HG02943 (cell line): ENCODE results near the gene CARD10.
"Not testable (repeated sequence)": the region's sequence is repeated elsewhere in the genome, so short reads cannot be mapped to it uniquely, and the experiment has no call there.

Source experiments
- ATAC-seq: cut with Tn5 transposase; IDR thresholded peaks from one replicate; pipeline ENCODE4 v1.9.1; 2021; ENCODE audit warnings: mild to moderate bottlenecking, low read depth, moderate library complexity; ENCODE audit not compliant: unreplicated experiment

The CARD10 gene

DNA sequence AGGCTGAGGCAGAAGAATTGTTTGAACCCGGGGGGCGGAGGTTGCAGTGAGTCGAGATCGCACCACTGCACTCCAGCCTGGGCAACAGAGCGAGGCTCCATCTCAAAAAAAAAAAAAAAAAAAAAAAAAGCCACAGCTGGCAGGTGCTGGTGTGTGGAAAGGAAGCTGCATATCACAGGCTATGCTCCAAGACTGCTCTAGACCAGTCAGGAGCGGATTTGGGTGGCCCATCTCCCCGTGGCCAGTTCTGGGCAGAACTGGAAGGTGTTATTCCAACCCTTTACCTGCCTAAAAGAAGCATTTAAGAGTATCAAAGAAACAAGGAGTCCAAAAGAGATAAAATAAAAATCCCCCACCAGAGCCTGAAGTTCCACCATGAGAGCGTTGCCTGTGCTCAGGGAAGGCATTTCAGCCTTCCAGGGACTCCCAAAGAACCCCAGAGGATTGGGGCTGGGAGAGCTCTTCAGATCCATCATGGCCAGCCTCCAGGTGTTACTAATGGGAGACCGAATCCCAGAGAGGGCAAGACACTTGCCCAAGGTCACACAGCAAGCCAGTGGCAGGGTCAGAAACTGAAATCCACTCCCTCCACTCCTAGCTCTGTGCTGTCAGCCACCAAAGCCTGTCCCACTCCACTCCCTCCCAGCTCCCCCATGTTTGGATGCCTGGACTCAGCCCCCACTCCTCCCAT is 47.3 kb downstream of the CARD10 start:
- ATAC-seq: no peak

GRCh38 chr22:37470087-37470445 is 49.1 kb downstream of the CARD10 start:
- ATAC-seq: no peak

GRCh38 chr22:37469416-37470086 is 49.7 kb downstream of the CARD10 start:
- no peak for ATAC-seq

GRCh38 chr22:37468201-37468695 is 51.0 kb downstream of the CARD10 start:
- not testable (repeated sequence) for ATAC-seq

DNA sequence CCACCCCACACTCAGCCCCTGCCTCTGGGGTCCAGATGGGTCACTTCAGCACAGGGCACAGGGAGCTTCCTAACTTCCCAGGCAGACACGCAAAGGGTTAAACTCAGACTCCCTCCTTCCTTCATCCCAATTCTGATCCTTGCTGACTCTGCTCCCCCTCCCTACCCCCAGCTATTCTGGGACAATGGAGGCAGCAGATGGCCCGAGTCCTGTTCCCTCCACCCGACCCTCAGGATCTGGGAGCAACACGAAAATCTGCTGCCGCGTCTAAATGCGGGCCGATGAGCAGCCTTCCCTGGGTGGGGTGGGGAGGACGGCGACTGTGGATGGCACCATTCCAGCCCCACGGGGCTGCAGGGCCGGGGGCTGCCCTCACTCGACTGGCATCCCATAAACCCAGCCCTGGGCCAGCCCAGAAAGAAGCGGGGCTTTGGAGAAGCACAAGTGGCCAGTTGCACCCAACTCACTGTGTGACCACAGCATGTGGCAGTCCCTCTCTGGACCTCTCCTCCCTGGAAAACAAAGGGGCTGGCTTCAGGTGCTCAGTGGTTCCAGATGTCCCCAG is 51.7 kb downstream of the CARD10 start:
- no peak for ATAC-seq

DNA sequence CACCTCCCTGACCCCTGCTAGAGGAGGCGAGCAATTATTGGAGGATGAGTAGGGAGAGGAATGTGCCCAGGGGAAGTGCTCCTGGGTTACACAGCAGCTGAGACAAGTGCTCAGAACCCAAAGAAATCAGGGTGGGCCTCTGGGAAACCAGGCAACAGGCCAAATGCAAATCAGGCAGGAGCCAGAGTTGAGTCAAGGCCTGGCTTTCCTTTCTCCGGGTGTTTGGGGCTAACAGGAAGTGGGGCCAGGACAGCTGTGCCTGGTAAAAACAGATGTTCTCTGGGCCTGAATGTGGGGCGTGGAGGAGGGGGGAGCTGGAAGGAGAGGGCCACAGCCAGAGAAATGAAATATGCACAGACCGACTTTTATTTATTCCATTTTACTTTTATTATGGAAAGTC is 55.0 kb downstream of the CARD10 start:
- no peak for ATAC-seq

GRCh38 chr22:37462983-37463382 is 56.2 kb downstream of the CARD10 start:
- ATAC-seq: no peak

GRCh38 chr22:37462436-37462835 is 56.8 kb downstream of the CARD10 start:
- no peak for ATAC-seq

GRCh38 chr22:37461961-37462360 is 57.3 kb downstream of the CARD10 start:
- no peak for ATAC-seq

DNA sequence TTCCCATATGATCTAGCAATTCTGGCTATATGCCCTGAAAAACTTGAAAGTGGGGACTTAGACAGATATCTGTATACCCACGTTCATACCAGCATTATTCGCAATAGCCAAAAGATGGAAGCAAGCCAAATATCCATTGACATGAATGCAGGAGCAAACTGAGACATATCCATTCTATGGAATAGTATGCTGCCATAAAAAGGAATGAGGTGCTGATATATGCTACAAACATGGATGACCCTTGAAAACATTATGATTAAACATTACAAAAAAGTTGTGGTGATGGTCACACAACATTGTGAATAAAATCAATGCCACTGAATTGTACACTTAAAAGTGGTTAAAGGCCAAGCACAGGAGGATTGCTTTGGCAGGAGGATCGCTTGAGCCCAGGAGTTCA is 58.5 kb downstream of the CARD10 start:
- ATAC-seq: no peak

GRCh38 chr22:37459206-37459605 is 60.0 kb downstream of the CARD10 start:
- no peak for ATAC-seq

GRCh38 chr22:37457093-37457893 is 61.9 kb downstream of the CARD10 start:
- no peak for ATAC-seq

DNA sequence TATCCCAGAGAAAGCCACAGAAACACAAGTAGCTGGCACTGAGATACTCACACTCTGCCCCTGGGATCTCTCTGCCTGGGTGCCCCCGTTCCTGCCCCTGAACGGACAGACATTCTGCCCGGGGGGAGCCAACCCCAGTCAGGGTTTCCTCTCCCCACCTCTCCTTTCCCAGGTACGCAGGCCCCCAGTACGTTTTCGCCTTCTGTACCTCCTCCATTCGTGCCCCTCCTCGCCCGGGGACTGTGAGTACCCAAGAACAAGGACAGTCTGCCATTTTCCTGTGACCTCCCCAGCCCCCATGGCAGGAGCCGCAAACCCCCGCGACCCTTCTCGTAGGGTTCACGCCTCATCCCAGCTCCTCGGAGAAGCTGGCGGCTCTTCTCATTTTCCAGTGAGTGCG is 62.9 kb downstream of the CARD10 start:
- no peak for ATAC-seq

- no peak for ATAC-seq
Observed at GRCh38 chr22:37455896-37456295, 63.3 kb downstream of the CARD10 start.

- no peak for ATAC-seq
Observed at GRCh38 chr22:37454857-37455686, 64.1 kb downstream of the CARD10 start.

GRCh38 chr22:37453696-37454095 is 65.5 kb downstream of the CARD10 start:
- ATAC-seq: no peak

DNA sequence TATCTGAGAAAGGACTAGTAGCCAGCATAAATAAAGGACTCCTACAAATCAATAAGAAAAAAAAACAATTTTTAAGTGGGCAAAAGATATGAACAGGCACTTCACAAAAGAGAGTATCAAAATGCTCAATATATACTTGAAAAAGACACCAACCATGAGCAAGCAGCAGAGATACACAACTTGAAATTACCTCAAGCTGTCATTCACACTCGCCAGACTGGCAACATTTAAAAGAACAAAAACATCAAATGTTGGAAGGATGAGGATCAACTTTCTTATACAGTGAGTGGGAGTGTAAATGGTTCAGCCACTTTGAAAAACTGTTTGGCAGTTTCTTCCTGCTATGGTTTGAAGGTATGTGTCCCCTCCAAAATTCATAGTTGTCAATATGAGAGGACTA is 68.0 kb downstream of the CARD10 start:
- ATAC-seq: no peak

GRCh38 chr22:37449331-37450001 is 69.7 kb downstream of the CARD10 start:
- ATAC-seq: no peak

DNA sequence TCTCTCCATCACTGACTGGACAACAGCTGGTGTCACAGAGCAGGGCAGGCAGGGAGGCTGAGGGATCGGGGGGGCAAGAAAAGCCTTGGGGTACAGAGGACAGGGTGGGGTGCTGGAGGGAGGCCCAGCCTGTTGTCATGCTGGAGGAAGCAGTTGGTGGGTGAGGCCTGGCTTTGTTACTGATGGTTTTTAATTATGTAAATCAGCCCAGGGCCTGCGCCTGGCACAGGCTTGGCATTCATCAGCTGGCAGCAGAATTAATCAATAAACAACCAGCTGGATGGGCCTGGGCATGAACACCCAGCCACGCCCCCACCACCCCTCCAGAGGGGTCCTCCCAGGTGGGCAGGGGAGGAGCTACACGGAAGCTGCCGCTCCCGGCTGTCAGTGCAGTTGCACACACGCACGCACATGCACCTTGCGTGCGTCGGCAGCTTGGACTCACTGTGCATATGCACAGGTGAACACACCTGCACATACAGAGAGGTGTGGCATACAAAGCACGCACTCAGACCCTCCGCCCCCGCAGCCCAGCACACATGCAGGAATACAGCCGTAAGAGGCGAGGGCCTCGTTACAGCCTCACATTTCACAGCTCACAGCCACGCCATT is 70.6 kb downstream of the CARD10 start:
- ATAC-seq: no peak
